ENCODE results near the gene NOD2.
A peak's percentile ranks its signal among the peaks of the same experiment; 100 is the strongest.

The NOD2 gene

GRCh38 chr16:50719401-50720337, 26.3 kb downstream of the NOD2 start:
- no peak for TF ChIP-seq POLR2A (IDR thresholded peaks at IDR 0.05; ENCODE audit: low read depth, low read length)
- TF ChIP-seq POLR2AphosphoS5 (IDR thresholded peaks at IDR 0.05; ENCODE audit: low read depth, low read length) = no peak
- TF ChIP-seq TAF1 (IDR thresholded peaks at IDR 0.05; ENCODE audit: borderline replicate concordance, low read depth, low read length) = no peak
- DNase-seq (ENCODE audit: insufficient read length) = no peak
- no peak for FAIRE-seq

- TF ChIP-seq TAF1 (IDR thresholded peaks at IDR 0.05; ENCODE audit: borderline replicate concordance, low read depth, low read length) = no peak
- no peak for TF ChIP-seq POLR2A (IDR thresholded peaks at IDR 0.05; ENCODE audit: low read depth, low read length)
- TF ChIP-seq POLR2AphosphoS5 (IDR thresholded peaks at IDR 0.05; ENCODE audit: low read depth, low read length) = no peak
- DNase-seq (ENCODE audit: insufficient read length) (no peak), FAIRE-seq (peak; percentile 63)
These were observed 28.4 kb downstream of the NOD2 start for GRCh38 chr16:50721549-50722404.

- TF ChIP-seq TAF1 (IDR thresholded peaks at IDR 0.05; ENCODE audit: borderline replicate concordance, low read depth, low read length) = no peak
- no peak for TF ChIP-seq POLR2AphosphoS5 (IDR thresholded peaks at IDR 0.05; ENCODE audit: low read depth, low read length)
- no peak for TF ChIP-seq POLR2A (IDR thresholded peaks at IDR 0.05; ENCODE audit: low read depth, low read length)
- no peak for FAIRE-seq
- no peak for DNase-seq (ENCODE audit: insufficient read length)
These were observed 29.0 kb downstream of the NOD2 start for GRCh38 chr16:50722405-50722737.

GRCh38 chr16:50722960-50723359, 29.6 kb downstream of the NOD2 start:
- no peak for FAIRE-seq

GRCh38 chr16:50724306-50724705, 30.9 kb downstream of the NOD2 start:
- no peak for DNase-seq (ENCODE audit: insufficient read length)
- TF ChIP-seq TAF1 (IDR thresholded peaks at IDR 0.05; ENCODE audit: borderline replicate concordance, low read depth, low read length) = no peak
- TF ChIP-seq POLR2AphosphoS5 (IDR thresholded peaks at IDR 0.05; ENCODE audit: low read depth, low read length) = no peak
- no peak for TF ChIP-seq POLR2A (IDR thresholded peaks at IDR 0.05; ENCODE audit: low read depth, low read length)
- no peak for FAIRE-seq

More at GRCh38 chr16:50722960-50723359, 29.6 kb downstream of the NOD2 start:
- TF ChIP-seq POLR2AphosphoS5 (IDR thresholded peaks at IDR 0.05; ENCODE audit: low read depth, low read length) = no peak
- TF ChIP-seq POLR2A (IDR thresholded peaks at IDR 0.05; ENCODE audit: low read depth, low read length) = no peak
- TF ChIP-seq TAF1 (IDR thresholded peaks at IDR 0.05; ENCODE audit: borderline replicate concordance, low read depth, low read length) = no peak
- no peak for DNase-seq (ENCODE audit: insufficient read length)

GRCh38 chr16:50731130-50731988, 38.0 kb downstream of the NOD2 start:
- FAIRE-seq = no peak
- DNase-seq (ENCODE audit: insufficient read length) = no peak
- TF ChIP-seq POLR2AphosphoS5 (IDR thresholded peaks at IDR 0.05; ENCODE audit: low read depth, low read length) (no peak), POLR2A (IDR thresholded peaks at IDR 0.05; ENCODE audit: low read depth, low read length) (no peak), TAF1 (IDR thresholded peaks at IDR 0.05; ENCODE audit: borderline replicate concordance, low read depth, low read length) (no peak)

GRCh38 chr16:50731989-50732832, 38.8 kb downstream of the NOD2 start:
- no peak for FAIRE-seq
- DNase-seq (ENCODE audit: insufficient read length) = no peak
- no peak for TF ChIP-seq TAF1 (IDR thresholded peaks at IDR 0.05; ENCODE audit: borderline replicate concordance, low read depth, low read length)

- FAIRE-seq (no peak), DNase-seq (ENCODE audit: insufficient read length) (no peak)
- TF ChIP-seq POLR2A (IDR thresholded peaks at IDR 0.05; ENCODE audit: low read depth, low read length) (no peak), POLR2AphosphoS5 (IDR thresholded peaks at IDR 0.05; ENCODE audit: low read depth, low read length) (no peak), TAF1 (IDR thresholded peaks at IDR 0.05; ENCODE audit: borderline replicate concordance, low read depth, low read length) (no peak)
These were observed 40.1 kb downstream of the NOD2 start for GRCh38 chr16:50733468-50733867.

- TF ChIP-seq TAF1 (IDR thresholded peaks at IDR 0.05; ENCODE audit: borderline replicate concordance, low read depth, low read length) = no peak
- TF ChIP-seq POLR2A (IDR thresholded peaks at IDR 0.05; ENCODE audit: low read depth, low read length) = no peak
- TF ChIP-seq POLR2AphosphoS5 (IDR thresholded peaks at IDR 0.05; ENCODE audit: low read depth, low read length) = no peak
- FAIRE-seq (peak; percentile 78), DNase-seq (ENCODE audit: insufficient read length) (no peak)
These were observed 42.3 kb downstream of the NOD2 start for GRCh38 chr16:50735629-50736122.

- TF ChIP-seq POLR2A (IDR thresholded peaks at IDR 0.05; ENCODE audit: low read depth, low read length) (0 out of 2 replicates have a peak, but pooled peaks have one; percentile 12), TAF1 (IDR thresholded peaks at IDR 0.05; ENCODE audit: borderline replicate concordance, low read depth, low read length) (no peak)
- FAIRE-seq = no peak
- no peak for DNase-seq (ENCODE audit: insufficient read length)
These were observed 43.0 kb downstream of the NOD2 start for GRCh38 chr16:50736448-50736847.

All from GM12892 (cell line).